Measurements from ENCODE around the gene KIAA1217.

DNA sequence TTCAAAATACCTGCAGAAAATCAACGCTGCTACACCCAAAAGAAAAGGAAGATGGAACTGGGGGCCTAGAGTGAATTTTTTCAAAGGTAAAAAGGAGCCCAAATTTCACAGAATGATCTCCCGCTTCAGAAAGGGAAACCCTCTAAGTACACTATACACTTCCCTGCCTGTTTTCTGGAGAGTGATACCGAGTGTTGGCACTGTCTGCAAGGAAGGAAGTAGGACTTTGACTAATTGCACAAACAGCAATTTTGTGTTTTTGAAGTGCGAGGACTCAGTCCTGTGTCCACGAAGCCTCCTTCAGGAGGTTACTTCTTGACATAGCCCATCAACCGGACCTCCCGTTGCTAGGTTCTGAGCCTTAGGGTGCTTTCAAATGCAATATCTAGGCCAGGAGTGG is 106.3 kb downstream of the KIAA1217 start:
- TF ChIP-seq POLR2A (IDR thresholded peaks at IDR 0.05; ENCODE audit: low read depth, low read length) (no peak), POLR2AphosphoS5 (IDR thresholded peaks at IDR 0.05; ENCODE audit: low read depth, low read length) (no peak), TAF1 (IDR thresholded peaks at IDR 0.05; ENCODE audit: low read depth, low read length) (no peak), POU2F2 (IDR thresholded peaks at IDR 0.05; ENCODE audit: low read depth, low read length) (no peak), PAX5 (IDR thresholded peaks at IDR 0.05; ENCODE audit: insufficient read depth, low read length, severe bottlenecking) (no peak), SPI1 (IDR thresholded peaks at IDR 0.05; ENCODE audit: low read depth, low read length) (no peak)

Data from GM12891 (cell line).